Right lung (tissue), 5 donors: Measurements from ENCODE around the gene ULK3. TPM values are rescaled to one million over a fixed set of nuclear protein-coding genes. Genes with fewer than 3 reads are reported as not detected.

Experiments used
- DNase-seq, 2 donors: peaks; one replicate each; pipeline ENCODE4 v3.0.0-alpha.2; 2013
- polyA plus RNA-seq, 5 donors: library from polyadenylated mRNA; unstranded; fragments of 120-200 nt; gene quantifications; one replicate each; pipeline versions ENCODE4 v1.2.1 to v1.2.3, GENCODE V29; 2013; ENCODE audit warnings: inconsistent platforms in 1 of 5, low replicate concordance in 1 of 5; ENCODE audit not compliant: insufficient read length in 5 of 5, insufficient read depth in 1 of 5

Gene ULK3
- polyA plus RNA-seq, 5 donors = 23.7 to 43.4 (median 34.2) TPM

GRCh38 chr15:74869726-74870407, 26.9 kb upstream of the ULK3 start:
- DNase-seq = peak; percentile 44 to 57

- DNase-seq = no peak
Observed at GRCh38 chr15:74869372-74869725, 26.4 kb upstream of the ULK3 start.

- no peak for DNase-seq
Observed at GRCh38 chr15:74868059-74868458, 25.1 kb upstream of the ULK3 start.

GRCh38 chr15:74867466-74868038, 24.6 kb upstream of the ULK3 start:
- no peak for DNase-seq

GRCh38 chr15:74866090-74866489, 23.1 kb upstream of the ULK3 start:
- no peak for DNase-seq

- no peak for DNase-seq
Observed at GRCh38 chr15:74865316-74865715, 22.4 kb upstream of the ULK3 start.

- DNase-seq = no peak
Observed at GRCh38 chr15:74864296-74864695, 21.3 kb upstream of the ULK3 start.

GRCh38 chr15:74863239-74864056, 20.5 kb upstream of the ULK3 start:
- no peak for DNase-seq

- no peak for DNase-seq
Observed at GRCh38 chr15:74858369-74858740, 15.4 kb upstream of the ULK3 start.

- no peak for DNase-seq
Observed at GRCh38 chr15:74857671-74858368, 14.9 kb upstream of the ULK3 start.

- DNase-seq = no peak
Observed at GRCh38 chr15:74857082-74857655, 14.2 kb upstream of the ULK3 start.

GRCh38 chr15:74856537-74856936, 13.6 kb upstream of the ULK3 start:
- no peak for DNase-seq

GRCh38 chr15:74855857-74856256, 12.9 kb upstream of the ULK3 start:
- no peak for DNase-seq

GRCh38 chr15:74854453-74855022, 11.6 kb upstream of the ULK3 start:
- no peak for DNase-seq

- DNase-seq = no peak
Observed at GRCh38 chr15:74851960-74852359, 9.0 kb upstream of the ULK3 start.

GRCh38 chr15:74850393-74850792, 7.4 kb upstream of the ULK3 start:
- DNase-seq = no peak

GRCh38 chr15:74847432-74847831, 4.5 kb upstream of the ULK3 start:
- no peak for DNase-seq

- no peak for DNase-seq
Observed at GRCh38 chr15:74845581-74845980, 2.6 kb upstream of the ULK3 start.

GRCh38 chr15:74845208-74845568, 2.2 kb upstream of the ULK3 start:
- no peak for DNase-seq

- no peak for DNase-seq
Observed at GRCh38 chr15:74844319-74845207, 1.6 kb upstream of the ULK3 start.

- no peak for DNase-seq
Observed at GRCh38 chr15:74843891-74844299, 939 bp upstream of the ULK3 start.
